Embryonic facial prominence (tissue), 1 donor: ENCODE results near the gene PPIE.
A peak's percentile ranks its signal among the peaks of the same experiment; 100 is the strongest.

Source experiments
- DNase-seq: peaks from one replicate; pipeline ENCODE4 v3.0.0-alpha.2; 2016; ENCODE audit errors: extremely low spot score

PPIE gene

GRCh38 chr1:39738622-39739366 lies at the start of gene PPIE:
Gene PPIE, plus strand, starts transcription at chr1:39738882. Its CDS starts 19 bp downstream, at chr1:39738901.
- DNase-seq = peak; percentile 80

GRCh38 chr1:39689214-39689613 lies 49.5 kb upstream of the PPIE start:
- DNase-seq = no peak

DNA sequence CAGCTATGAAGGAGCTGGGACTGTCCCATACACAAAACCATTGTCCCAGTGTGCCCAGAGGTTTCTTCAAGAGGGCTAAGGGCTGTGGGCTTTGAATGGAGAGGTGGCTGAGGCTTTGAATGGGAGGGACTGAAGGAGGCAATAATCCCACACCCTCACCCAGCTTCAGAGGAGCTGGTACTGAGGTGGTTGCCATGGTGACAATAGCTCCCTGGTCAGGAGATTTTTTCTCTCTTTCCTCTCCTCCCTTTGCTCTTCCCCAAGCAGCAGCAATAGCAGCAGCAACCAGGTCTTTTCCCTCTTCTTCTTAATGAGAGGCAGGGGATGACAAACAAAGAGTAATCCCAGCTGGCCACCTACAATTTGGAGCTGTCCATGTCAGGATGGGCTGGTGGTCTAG lies 49.0 kb upstream of the PPIE start:
- DNase-seq = no peak

GRCh38 chr1:39690225-39690624 lies 48.5 kb upstream of the PPIE start:
- DNase-seq = no peak

DNA sequence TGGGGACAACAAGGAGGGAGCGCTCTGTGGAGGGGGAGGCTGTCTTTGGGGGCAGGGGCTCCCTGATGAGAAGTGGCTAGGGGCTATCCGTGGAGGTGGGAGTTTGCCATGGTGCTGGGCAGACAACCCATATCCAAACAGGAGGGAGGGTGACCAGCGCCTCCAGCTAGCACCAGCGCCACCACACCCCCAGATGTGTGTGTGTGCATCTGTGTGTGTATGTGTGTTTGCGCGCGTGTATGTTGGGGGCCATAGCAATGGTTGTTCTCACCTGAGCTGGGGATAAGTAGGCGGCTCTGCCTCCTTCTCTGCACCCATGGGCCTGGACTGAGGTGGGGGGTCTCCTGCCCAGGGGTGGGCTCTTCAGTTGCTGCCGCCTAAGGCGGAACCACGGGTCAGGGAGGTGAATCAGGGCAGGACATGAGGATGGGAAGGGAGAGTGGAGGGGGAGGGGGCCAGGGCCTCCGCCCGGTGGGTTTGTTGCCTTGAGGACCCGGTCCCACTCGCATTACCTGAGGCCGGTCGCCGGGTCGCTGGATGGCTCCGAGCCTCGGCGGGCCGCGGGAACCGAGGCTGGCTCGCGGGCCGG lies 47.8 kb upstream of the PPIE start:
- DNase-seq = no peak

DNA sequence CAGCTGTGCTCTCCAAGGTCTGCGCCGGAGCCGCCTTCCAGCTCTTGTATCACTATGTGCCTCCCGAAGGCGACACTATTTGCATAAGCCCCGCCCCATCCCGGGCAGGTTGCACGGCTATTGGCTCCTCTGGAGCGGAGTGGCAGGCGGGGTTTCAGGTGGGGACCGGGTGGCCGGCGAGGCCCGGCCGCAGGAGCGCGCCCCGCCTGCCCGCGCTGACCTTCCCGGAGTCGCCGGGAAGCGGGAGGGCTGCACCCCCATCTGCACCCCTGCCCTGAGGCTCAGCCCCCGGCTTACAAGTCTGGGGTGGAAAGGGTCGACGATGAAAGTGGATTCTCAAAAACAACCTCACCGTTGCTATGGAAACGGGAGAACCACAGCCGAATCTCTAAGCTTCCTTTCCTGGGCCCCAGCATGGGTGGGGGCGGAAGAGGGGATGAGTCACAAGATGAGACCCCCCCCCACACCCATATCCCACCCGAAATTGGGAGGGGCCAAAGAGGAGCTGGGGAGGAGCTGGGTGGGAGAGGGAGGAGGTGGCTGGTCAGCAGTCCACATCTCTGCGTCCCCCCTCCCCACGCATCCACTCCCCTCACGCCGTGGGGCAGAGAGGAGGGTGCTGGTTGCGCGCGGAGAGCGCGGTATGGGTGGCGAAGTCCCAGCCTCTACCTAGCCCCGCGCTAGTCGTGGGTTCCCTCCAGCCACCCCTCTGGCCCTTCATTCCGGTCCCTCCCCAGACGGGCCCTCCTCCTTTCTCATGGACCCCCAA lies 47.1 kb upstream of the PPIE start, which contains the start of gene HPCAL4:
Gene HPCAL4 (minus strand): TSS at position 51 of the 769 bp plus-strand sequence. CDS start 6,830 bp downstream, outside the sequence.
- peak; percentile 58 for DNase-seq

- no peak for DNase-seq
These were observed 46.3 kb upstream of the PPIE start for GRCh38 chr1:39692152-39693074.

GRCh38 chr1:39694026-39694425 lies 44.7 kb upstream of the PPIE start:
- no peak for DNase-seq

GRCh38 chr1:39695016-39695415 lies 43.7 kb upstream of the PPIE start:
- no peak for DNase-seq

DNA sequence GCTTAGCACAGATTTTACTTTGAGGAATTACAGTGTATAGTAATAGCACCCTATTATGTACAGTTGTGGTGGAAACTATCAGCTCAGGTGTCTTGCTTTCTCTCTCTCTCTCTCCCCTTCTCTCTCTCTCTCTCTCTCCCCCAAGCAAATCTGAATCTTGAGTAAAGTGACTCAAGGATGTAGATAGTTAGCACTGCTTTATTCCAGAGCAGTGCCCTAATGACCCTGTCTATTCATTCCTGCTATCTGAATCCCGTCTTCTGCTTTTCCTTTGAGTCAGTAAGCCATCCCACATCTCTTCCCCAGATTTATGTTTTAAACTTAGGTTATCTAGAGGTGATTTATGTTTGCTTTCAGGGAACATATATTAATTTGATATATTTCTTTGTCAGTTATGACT lies 42.2 kb upstream of the PPIE start:
- DNase-seq = no peak

GRCh38 chr1:39698568-39698967 lies 40.1 kb upstream of the PPIE start:
- no peak for DNase-seq

- DNase-seq = no peak
These were observed 39.3 kb upstream of the PPIE start for GRCh38 chr1:39699419-39699818.

- DNase-seq = no peak
These were observed 38.3 kb upstream of the PPIE start for GRCh38 chr1:39700348-39700747.

DNA sequence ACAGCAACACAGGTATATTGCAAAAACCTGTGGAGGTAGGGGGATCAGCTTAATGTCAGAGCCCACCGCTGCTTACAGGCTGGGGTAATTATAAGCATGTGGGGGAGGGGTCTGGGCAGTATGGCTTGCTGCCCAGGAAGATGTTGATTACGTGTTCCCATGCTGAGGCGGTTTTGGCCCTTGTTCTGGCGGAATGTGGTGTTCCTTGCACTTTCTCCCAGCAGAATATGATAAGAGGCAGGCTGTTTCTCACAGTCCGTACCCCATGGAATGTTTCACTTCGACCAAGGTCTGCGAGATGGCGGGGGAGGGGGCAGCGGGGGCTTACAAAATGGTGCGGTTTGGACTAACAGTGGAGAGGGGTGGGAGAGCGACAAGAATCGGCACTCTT lies 37.6 kb upstream of the PPIE start:
- DNase-seq = no peak

DNA sequence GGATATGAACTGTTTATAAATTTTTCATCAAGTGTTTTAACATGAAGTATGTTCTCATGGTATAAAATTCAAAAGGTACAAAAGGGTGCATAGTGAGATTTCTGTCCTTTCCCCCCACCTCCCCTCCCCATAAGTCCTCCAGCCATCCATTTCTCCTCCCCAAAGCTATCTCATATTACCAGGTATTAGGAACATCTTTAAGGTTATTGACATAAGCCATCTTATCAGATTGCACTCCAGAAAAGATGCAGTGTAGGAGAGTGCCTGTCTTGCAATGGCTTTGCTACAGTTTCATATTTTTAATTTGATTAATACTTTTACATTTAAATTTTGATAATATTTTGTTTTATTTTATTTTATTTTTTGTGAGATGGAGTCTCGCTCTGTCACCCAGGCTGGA lies 33.9 kb upstream of the PPIE start:
- DNase-seq = no peak

- no peak for DNase-seq
These were observed 31.2 kb upstream of the PPIE start for GRCh38 chr1:39707506-39707905.

- no peak for DNase-seq
These were observed 27.3 kb upstream of the PPIE start for GRCh38 chr1:39711104-39711965.

DNA sequence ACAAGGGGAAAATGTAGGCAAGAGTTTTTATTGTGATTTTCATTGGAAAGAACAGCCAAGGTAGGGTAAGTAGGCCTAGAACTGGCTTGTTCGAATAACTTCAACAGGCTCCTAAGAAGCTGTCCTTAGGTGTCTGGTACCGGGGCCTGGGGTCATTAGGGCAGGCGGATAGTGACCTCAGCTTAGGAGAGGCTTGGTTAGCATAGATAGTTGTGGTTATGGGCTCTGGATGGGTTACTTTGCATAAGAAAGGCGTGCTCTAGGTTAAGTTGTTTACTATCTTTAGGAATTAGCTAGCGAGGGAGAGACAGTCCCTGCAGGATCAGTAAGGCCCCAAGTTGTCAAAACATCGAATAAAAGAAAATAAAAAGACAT lies 26.7 kb upstream of the PPIE start:
- no peak for DNase-seq

- DNase-seq = no peak
These were observed 25.1 kb upstream of the PPIE start for GRCh38 chr1:39713557-39713956.

GRCh38 chr1:39717809-39718208 lies 20.9 kb upstream of the PPIE start:
- DNase-seq = no peak
